Neural cell (in vitro differentiated cells): ENCODE data around the gene COG5.

ENCODE experiments used
- MXI1 ChIP-seq: fragments of 450-650 bp; conservative IDR thresholded peaks from 2 replicates; pipeline ENCODE4 v1.6.1; 2014; ENCODE audit warnings: antibody characterized with exemption, mild to moderate bottlenecking; ENCODE audit not compliant: poor library complexity, severe bottlenecking
- TF ChIP-seq, protein P1 (sequence below): fragments of 450-650 bp; IDR thresholded peaks from 2 replicates; pipeline ENCODE4 v1.5.1; 2014; ENCODE audit warnings: antibody characterized with exemption, mild to moderate bottlenecking, moderate library complexity; ENCODE audit not compliant: poor library complexity, severe bottlenecking

- TF ChIP-seq, protein P1, sequence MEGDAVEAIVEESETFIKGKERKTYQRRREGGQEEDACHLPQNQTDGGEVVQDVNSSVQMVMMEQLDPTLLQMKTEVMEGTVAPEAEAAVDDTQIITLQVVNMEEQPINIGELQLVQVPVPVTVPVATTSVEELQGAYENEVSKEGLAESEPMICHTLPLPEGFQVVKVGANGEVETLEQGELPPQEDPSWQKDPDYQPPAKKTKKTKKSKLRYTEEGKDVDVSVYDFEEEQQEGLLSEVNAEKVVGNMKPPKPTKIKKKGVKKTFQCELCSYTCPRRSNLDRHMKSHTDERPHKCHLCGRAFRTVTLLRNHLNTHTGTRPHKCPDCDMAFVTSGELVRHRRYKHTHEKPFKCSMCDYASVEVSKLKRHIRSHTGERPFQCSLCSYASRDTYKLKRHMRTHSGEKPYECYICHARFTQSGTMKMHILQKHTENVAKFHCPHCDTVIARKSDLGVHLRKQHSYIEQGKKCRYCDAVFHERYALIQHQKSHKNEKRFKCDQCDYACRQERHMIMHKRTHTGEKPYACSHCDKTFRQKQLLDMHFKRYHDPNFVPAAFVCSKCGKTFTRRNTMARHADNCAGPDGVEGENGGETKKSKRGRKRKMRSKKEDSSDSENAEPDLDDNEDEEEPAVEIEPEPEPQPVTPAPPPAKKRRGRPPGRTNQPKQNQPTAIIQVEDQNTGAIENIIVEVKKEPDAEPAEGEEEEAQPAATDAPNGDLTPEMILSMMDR = no peak
- TF ChIP-seq MXI1 = no peak
These were observed 57.6 kb downstream of the COG5 start for GRCh38 chr7:107505997-107506673.
